ENCODE data around the gene KCNG4. TPM values are rescaled to one million over a fixed set of nuclear protein-coding genes. Genes with fewer than 3 reads are reported as not detected.

The KCNG4 gene
- total and polyA plus RNA-seq, 12 donors, result not detected

DNA sequence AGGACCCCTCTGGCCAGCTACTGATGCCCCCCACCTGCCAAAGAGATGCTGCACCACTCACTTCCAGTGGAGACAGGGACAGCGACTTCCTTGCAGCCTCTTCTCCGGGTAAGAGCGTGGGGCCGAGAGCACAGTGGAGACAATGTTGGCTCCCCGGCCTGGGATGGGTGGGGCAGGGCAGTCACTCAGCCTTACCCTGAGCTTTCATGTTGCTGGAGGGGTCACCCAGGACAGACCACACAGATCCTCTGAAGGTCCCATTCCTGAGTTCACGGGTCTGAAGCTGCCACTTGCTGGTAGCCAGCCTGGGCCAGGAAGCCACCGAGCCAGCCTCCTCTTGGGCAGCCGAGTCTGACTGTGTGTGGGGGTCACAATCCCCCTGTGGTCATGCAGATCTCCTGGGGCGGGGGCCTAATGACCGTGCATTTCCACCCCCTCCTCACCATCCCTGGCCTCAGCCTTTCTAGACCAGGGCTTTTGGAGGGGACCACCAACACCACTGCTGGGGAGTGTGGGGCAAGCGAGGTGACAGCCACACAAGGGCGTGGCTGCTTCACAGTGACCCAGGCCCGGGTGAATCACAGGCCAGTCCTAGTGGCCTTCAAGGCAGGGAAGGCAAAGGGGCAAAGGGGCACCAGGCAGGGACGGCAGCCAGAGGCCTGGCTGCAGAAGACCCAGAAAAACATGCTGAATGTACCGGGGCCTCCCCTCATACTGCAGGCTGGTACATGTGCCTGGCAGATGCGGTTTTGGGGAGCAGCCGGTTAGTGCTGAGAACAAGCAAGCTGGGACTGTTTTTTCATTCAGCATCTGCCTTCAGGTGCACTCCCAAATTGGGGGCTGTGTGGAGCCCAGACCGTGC lies 63.4 kb downstream of the KCNG4 start:
- DNase-seq (no peak), ATAC-seq (peak in 7 of 8 donors; percentile 13 to 45 (median 36))
- no peaks in the 10 kb centered on the region for H3K27me3 ChIP-seq
- H3K4me3 ChIP-seq, result peak overlapping the region in 1 of 10 donors; percentile 7
- no peaks in the 10 kb centered on the region for H3K9me3 ChIP-seq
- WGBS, 2 donors, result 55 to 65% methylated on average over 18 of the region's 18 CpGs
- H3K36me3 ChIP-seq, result peaks cover 0 to 40% (median 29%) of the 10 kb centered on the region in 9 donors
- TF ChIP-seq, protein P1, sequence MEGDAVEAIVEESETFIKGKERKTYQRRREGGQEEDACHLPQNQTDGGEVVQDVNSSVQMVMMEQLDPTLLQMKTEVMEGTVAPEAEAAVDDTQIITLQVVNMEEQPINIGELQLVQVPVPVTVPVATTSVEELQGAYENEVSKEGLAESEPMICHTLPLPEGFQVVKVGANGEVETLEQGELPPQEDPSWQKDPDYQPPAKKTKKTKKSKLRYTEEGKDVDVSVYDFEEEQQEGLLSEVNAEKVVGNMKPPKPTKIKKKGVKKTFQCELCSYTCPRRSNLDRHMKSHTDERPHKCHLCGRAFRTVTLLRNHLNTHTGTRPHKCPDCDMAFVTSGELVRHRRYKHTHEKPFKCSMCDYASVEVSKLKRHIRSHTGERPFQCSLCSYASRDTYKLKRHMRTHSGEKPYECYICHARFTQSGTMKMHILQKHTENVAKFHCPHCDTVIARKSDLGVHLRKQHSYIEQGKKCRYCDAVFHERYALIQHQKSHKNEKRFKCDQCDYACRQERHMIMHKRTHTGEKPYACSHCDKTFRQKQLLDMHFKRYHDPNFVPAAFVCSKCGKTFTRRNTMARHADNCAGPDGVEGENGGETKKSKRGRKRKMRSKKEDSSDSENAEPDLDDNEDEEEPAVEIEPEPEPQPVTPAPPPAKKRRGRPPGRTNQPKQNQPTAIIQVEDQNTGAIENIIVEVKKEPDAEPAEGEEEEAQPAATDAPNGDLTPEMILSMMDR (IDR thresholded peaks at IDR 0.05), result no peak
- peaks cover 30 to 61% (median 43%) of the 10 kb centered on the region in 9 donors for H3K4me1 ChIP-seq
- intact Hi-C loops (cut with DNase I), result loop anchor here in 3 of 10 donors (5.0 to 10.0 kb wide), 6 partner anchors 59 to 349 kb away; partner anchors contain the start of genes NECAB2 (in 2 of the 3) and MBTPS1 (in 1 of the 3)
- H3K27ac ChIP-seq, result peak overlapping the region; percentile 18 to 91 (median 84)

DNA sequence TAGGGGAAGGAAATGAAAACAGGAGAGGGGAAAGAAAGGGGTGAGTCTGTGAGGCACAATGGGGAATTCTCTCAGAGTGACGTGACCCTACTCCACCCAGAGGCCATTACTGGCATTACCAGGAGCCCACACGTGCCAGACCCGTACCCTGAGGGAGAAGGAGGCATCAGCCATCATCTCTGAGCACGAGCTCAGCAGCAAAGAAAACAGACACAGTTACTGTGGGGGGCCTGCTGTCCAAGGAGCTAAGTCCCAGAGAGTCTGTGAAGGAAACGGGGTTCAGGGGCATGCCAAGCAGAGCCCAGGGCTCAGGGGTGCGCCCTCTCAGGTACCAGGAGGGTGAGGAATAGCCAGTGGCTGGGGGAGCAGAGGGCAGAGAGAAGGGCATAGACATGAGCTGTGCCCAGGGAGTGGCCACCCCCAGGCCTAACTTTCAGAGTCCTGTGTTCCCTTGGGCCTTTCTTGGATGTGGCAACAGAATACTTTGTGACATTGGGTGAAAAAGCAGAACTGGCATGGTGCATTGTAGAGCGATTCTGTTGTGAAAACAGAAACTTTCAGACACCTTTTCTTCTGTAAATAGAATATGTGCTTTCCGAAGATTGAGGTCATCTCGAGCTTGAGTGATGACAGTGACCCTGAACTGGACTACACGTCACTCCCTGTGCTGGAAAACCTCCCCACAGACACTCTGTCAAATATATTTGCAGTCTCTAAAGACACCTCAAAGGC lies 64.3 kb downstream of the KCNG4 start:
- Histone ChIP-seq H3K27ac (peak overlapping the region in 9 of 10 donors; percentile 22 to 91 (median 87)), H3K4me1 (peaks cover 27 to 56% (median 43%) of the 10 kb centered on the region in 9 donors), H3K27me3 (no peaks in the 10 kb centered on the region), H3K9me3 (no peaks in the 10 kb centered on the region), H3K4me3 (no peak overlapping the region), H3K36me3 (peaks cover 0 to 31% (median 21%) of the 10 kb centered on the region in 9 donors)
- intact Hi-C loops (cut with DNase I), result loop anchor here in 5 of 10 donors (2.0 to 10.0 kb wide), 7 partner anchors 58 to 348 kb away; partner anchors contain the start of genes NECAB2 (in 2 of the 5) and MBTPS1 (in 1 of the 5)
- ATAC-seq (peak in 4 of 8 donors; percentile 27 to 68 (median 47)), DNase-seq (no peak)
- TF ChIP-seq, protein P1 (IDR thresholded peaks at IDR 0.05), result peak in 7 of 9 donors; percentile 50 to 81 (median 59)
- WGBS, 2 donors, result 34 to 42% methylated on average over 10 of the region's 10 CpGs

DNA sequence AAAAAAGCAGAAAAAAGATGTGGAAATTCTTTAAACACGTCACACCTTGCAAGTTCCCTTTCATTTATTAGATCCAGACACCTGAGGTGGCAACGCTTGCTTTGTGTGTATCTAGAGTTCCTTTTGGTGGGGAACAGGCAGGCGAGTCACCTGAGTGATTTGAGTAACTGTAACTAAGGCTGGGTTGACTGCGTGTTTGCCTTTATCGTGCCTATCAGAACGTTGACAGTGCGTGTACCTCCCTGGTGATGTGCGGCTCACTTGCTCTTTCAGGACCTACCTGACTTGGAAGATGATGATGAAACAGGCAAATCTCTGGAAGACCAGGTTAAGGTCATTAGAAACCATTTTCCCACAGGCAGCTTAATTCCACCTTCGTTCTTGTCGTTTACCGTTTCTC lies 65.4 kb downstream of the KCNG4 start:
- Histone ChIP-seq H3K36me3 (peaks cover 0 to 19% (median 9%) of the 10 kb centered on the region in 9 donors), H3K4me1 (peaks cover 20 to 45% (median 35%) of the 10 kb centered on the region in 9 donors), H3K27ac (no peak overlapping the region), H3K9me3 (no peaks in the 10 kb centered on the region), H3K4me3 (no peak overlapping the region), H3K27me3 (peaks cover 0 to 6% (median 0%) of the 10 kb centered on the region in 7 donors)
- ATAC-seq, result no peak
- intact Hi-C loops (cut with DNase I), result loop anchor here in 4 of 10 donors (2.0 to 10.0 kb wide), 3 partner anchors 90 to 210 kb away; partner anchors contain the start of gene NECAB2 (in 2 of the 4)
- WGBS, 2 donors, result 88 to 89% methylated on average over 11 of the region's 11 CpGs
- no peak for DNase-seq
- TF ChIP-seq, protein P1 (IDR thresholded peaks at IDR 0.05), result no peak
